ENCODE measurements around the gene LCP2.

GRCh38 chr5:170211575-170212334, 85.8 kb downstream of the LCP2 start:
- TF ChIP-seq CTCF (IDR thresholded peaks at IDR 0.05) = no peak
- no peak for TF ChIP-seq EZH2phosphoT487 (IDR thresholded peaks at IDR 0.05)
- no peak for TF ChIP-seq EZH2 (IDR thresholded peaks at IDR 0.05)
